HL-60 (cell line): ENCODE results near the gene LIMS2.

Source experiments
- DNase-seq, 2 experiments: peaks; one replicate each; pipeline ENCODE4 v3.0.0-alpha.2; 2010 to 2020; ENCODE audit warnings: low read depth in 1 of 2, low spot score in 1 of 2
- H3K27ac ChIP-seq: fragments of 250-450 bp; sonication (Bioruptor Pico); replicated peaks from 2 replicates; pipeline ENCODE4 v1.5.1; 2020; ENCODE audit warnings: mild to moderate bottlenecking, moderate library complexity
- H3K27me3 ChIP-seq: fragments of 250-450 bp; sonication (Bioruptor Pico); 2 replicates; pipeline ENCODE4 v1.5.1; 2021; ENCODE audit warnings: mild to moderate bottlenecking, moderate library complexity; ENCODE audit not compliant: insufficient read depth, poor library complexity, severe bottlenecking
- H3K4me3 ChIP-seq: replicated peaks from 2 replicates; pipeline ENCODE4 v1.5.1; 2011; ENCODE audit warnings: mild to moderate bottlenecking, control low read depth, low read length; ENCODE audit not compliant: insufficient read depth
- CTCF ChIP-seq: IDR thresholded peaks from one replicate; pipeline ENCODE4 v1.5.1; 2011; ENCODE audit warnings: low read length, control low read depth, inconsistent platforms; ENCODE audit not compliant: insufficient read depth
- GABPA ChIP-seq: IDR thresholded peaks from 2 replicates; pipeline ENCODE4 v1.6.1; 2012; ENCODE audit warnings: low read depth
- POLR2AphosphoS5 ChIP-seq: IDR thresholded peaks from 2 replicates; pipeline ENCODE4 v1.6.1; 2012; ENCODE audit warnings: low read depth
- REST ChIP-seq: IDR thresholded peaks from 2 replicates; pipeline ENCODE4 v1.6.1; 2012; ENCODE audit warnings: low read depth; ENCODE audit not compliant: insufficient replicate concordance
- SPI1 ChIP-seq: IDR thresholded peaks from 2 replicates; pipeline ENCODE4 v1.6.1; 2012; ENCODE audit warnings: low read depth, mild to moderate bottlenecking, borderline replicate concordance

The LIMS2 gene

GRCh38 chr2:127641133-127641532, 34.2 kb downstream of the LIMS2 start:
- H3K27me3 ChIP-seq = no peaks in the 10 kb centered on the region
- no peak for DNase-seq
- no peak overlapping the region for H3K27ac ChIP-seq
- TF ChIP-seq REST = no peak
- no peak for TF ChIP-seq CTCF
- TF ChIP-seq POLR2AphosphoS5 = no peak
- TF ChIP-seq SPI1 = no peak
- no peak for TF ChIP-seq GABPA
- H3K4me3 ChIP-seq = no peak overlapping the region

GRCh38 chr2:127640082-127641072, 35.0 kb downstream of the LIMS2 start:
- Histone ChIP-seq H3K27ac (no peak overlapping the region), H3K27me3 (no peaks in the 10 kb centered on the region), H3K4me3 (no peak overlapping the region)
- peak in 1 of 2 experiments; percentile 52 for DNase-seq
- no peak for TF ChIP-seq GABPA
- TF ChIP-seq POLR2AphosphoS5 = peak; percentile 98
- TF ChIP-seq SPI1 = no peak

- TF ChIP-seq SPI1 = no peak
- TF ChIP-seq REST = no peak
- TF ChIP-seq CTCF = no peak
- no peak overlapping the region for H3K27ac ChIP-seq
- DNase-seq = no peak
- H3K27me3 ChIP-seq = no peaks in the 10 kb centered on the region
- no peak overlapping the region for H3K4me3 ChIP-seq
Observed at GRCh38 chr2:127639111-127639474, 36.2 kb downstream of the LIMS2 start.

GRCh38 chr2:127638361-127639110, 36.8 kb downstream of the LIMS2 start:
- TF ChIP-seq CTCF (no peak), POLR2AphosphoS5 (no peak), GABPA (no peak), REST (no peak), SPI1 (no peak)
- no peak overlapping the region for H3K27ac ChIP-seq
- no peaks in the 10 kb centered on the region for H3K27me3 ChIP-seq
- H3K4me3 ChIP-seq = no peak overlapping the region
- peak in 1 of 2 experiments; percentile 16 for DNase-seq
